Uterus (tissue), 2 donors: ENCODE data around the gene FEM1C.

Source experiments
- CTCF ChIP-seq, 4 experiments: fragments of 200-600 bp in 2 of 4; fragments of 450-650 bp in 2 of 4; sonication (generic) in 2 of 4; IDR thresholded peaks; one replicate each; pipeline ENCODE4 v1.5.1; 2016 to 2019; ENCODE audit warnings: antibody characterized with exemption in 4 of 4, mild to moderate bottlenecking in 2 of 4, moderate library complexity in 1 of 4
- POLR2A ChIP-seq, 2 donors: fragments of 450-650 bp; IDR thresholded peaks; one replicate each; pipeline ENCODE4 v1.6.1; 2016; ENCODE audit warnings: antibody characterized with exemption in 2 of 2, mild to moderate bottlenecking in 1 of 2, moderate library complexity in 1 of 2

GRCh38 chr5:115531787-115532367 is 12.7 kb downstream of the FEM1C start:
- TF ChIP-seq CTCF (IDR thresholded peaks at IDR 0.05) (no peak), POLR2A (IDR thresholded peaks at IDR 0.05) (no peak)
